OCI-M2 (cell line): ENCODE measurements around the gene GNAS-AS1.

ENCODE experiments used
- DNase-seq: peaks from one replicate; lab custom pipeline; 2025; ENCODE audit not compliant: unreplicated experiment; lab: John Stamatoyannopoulos, UW

The GNAS-AS1 gene

GRCh38 chr20:58787211-58788005 lies 63.3 kb downstream of the GNAS-AS1 start:
- no peak for DNase-seq

GRCh38 chr20:58784321-58785074 lies 66.2 kb downstream of the GNAS-AS1 start:
- DNase-seq: no peak

- DNase-seq: no peak
Measured at GRCh38 chr20:58783511-58784011, 67.1 kb downstream of the GNAS-AS1 start.

- no peak for DNase-seq
Measured at GRCh38 chr20:58781138-58781537, 69.6 kb downstream of the GNAS-AS1 start.

GRCh38 chr20:58778760-58779159 lies 71.9 kb downstream of the GNAS-AS1 start:
- DNase-seq: no peak

- DNase-seq: no peak
Measured at GRCh38 chr20:58777657-58778056, 73.0 kb downstream of the GNAS-AS1 start.

- DNase-seq: no peak
Measured at GRCh38 chr20:58776109-58776508, 74.6 kb downstream of the GNAS-AS1 start.

GRCh38 chr20:58775371-58775770 lies 75.3 kb downstream of the GNAS-AS1 start:
- DNase-seq: no peak

GRCh38 chr20:58774667-58775263 lies 75.9 kb downstream of the GNAS-AS1 start:
- DNase-seq: no peak

GRCh38 chr20:58774214-58774613 lies 76.5 kb downstream of the GNAS-AS1 start:
- DNase-seq: no peak

GRCh38 chr20:58772786-58773185 lies 77.9 kb downstream of the GNAS-AS1 start:
- no peak for DNase-seq
